ENCODE data around the gene TMC7.

DNA sequence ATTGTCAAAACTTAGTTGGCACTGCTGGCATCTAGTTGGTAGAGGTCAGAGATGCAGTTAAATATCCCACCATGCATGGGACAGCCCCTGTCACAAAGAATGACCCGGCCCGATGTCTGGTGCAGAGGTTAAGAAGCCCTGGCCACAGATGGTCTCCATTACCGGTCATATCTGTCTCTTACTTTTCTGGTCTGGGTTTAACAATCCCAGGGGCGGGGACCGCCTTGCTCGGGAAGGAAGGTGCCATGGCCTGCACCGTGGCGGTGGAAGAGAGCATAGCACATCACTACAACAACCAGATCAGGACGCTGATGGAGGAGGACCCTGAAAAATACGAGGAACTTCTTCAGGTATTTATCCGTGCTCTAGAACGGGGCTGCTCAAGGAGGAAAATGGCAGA, 91.8 kb downstream of the TMC7 start:
- TF ChIP-seq EZH2 (IDR thresholded peaks at IDR 0.05; ENCODE audit: low read depth) = no peak
- TF ChIP-seq CTCF (conservative IDR thresholded peaks at IDR 0.05) = no peak

All from PC-9 (cell line).